Liver (tissue), 9 donors: Measurements from ENCODE around the gene NRF1. TPM values are rescaled to one million over a fixed set of nuclear protein-coding genes. Genes with fewer than 3 reads are reported as not detected.

Experiments used
- DNase-seq: peaks from one replicate; pipeline ENCODE4 v3.0.0-alpha.2; 2017; ENCODE audit warnings: low spot score
- H3K27ac ChIP-seq, 2 donors: one replicate each; pipeline ENCODE4 v1.7.0; 2013; ENCODE audit warnings: inconsistent platforms in 2 of 2, low read length in 2 of 2, control low read depth in 1 of 2, low read depth in 1 of 2, mild to moderate bottlenecking in 1 of 2
- H3K27me3 ChIP-seq, 4 donors: one replicate each; pipeline versions ENCODE4 v1.6.1 to v1.7.0; 2013; ENCODE audit warnings: low read length in 3 of 4, inconsistent platforms in 1 of 4, mild to moderate bottlenecking in 1 of 4, moderate library complexity in 1 of 4; ENCODE audit not compliant: control insufficient read depth in 4 of 4, insufficient read depth in 4 of 4
- H3K36me3 ChIP-seq, 4 donors: one replicate each; pipeline versions ENCODE4 v1.6.1 to v1.7.0; 2013; ENCODE audit warnings: low read length in 3 of 4, mild to moderate bottlenecking in 3 of 4, low read depth in 1 of 4, moderate library complexity in 1 of 4; ENCODE audit not compliant: control insufficient read depth in 4 of 4, insufficient read depth in 3 of 4
- H3K4me1 ChIP-seq, 4 donors: one replicate each; pipeline versions ENCODE4 v1.6.1 to v1.7.0; 2013; ENCODE audit warnings: low read length in 3 of 4, mild to moderate bottlenecking in 3 of 4, moderate library complexity in 1 of 4; ENCODE audit not compliant: control insufficient read depth in 4 of 4, insufficient read depth in 4 of 4
- H3K4me3 ChIP-seq, 3 donors: one replicate each; pipeline versions ENCODE4 v1.6.1 to v1.7.0; 2013; ENCODE audit warnings: low read length in 3 of 3, control low read depth in 1 of 3, low read depth in 1 of 3, mild to moderate bottlenecking in 1 of 3
- H3K9ac ChIP-seq, 2 donors: one replicate each; pipeline ENCODE4 v1.7.0; 2013; ENCODE audit warnings: low read length in 2 of 2, mild to moderate bottlenecking in 2 of 2, moderate library complexity in 2 of 2, control low read depth in 1 of 2, low read depth in 1 of 2
- H3K9me3 ChIP-seq, 4 donors: one replicate each; pipeline versions ENCODE4 v1.6.1 to v1.7.0; 2013; ENCODE audit warnings: low read length in 3 of 4; ENCODE audit not compliant: control insufficient read depth in 4 of 4
- ATF3 ChIP-seq: IDR thresholded peaks from 2 replicates; pipeline ENCODE4 v1.6.1; 2016; ENCODE audit warnings: antibody characterized with exemption
- CTCF ChIP-seq: fragments of 150-350 bp; IDR thresholded peaks from 2 replicates; pipeline ENCODE4 v1.5.1; 2017; ENCODE audit warnings: improper control_type of control experiment, low read depth, low read length; ENCODE audit not compliant: missing input control
- EGR1 ChIP-seq, 2 donors: IDR thresholded peaks; 2 replicates each; pipeline ENCODE4 v1.6.1; 2016 to 2018; ENCODE audit warnings: antibody characterized with exemption in 2 of 2, low read depth in 2 of 2
- FOXA1 ChIP-seq: IDR thresholded peaks from 2 replicates; pipeline ENCODE4 v1.6.1; 2016; ENCODE audit warnings: antibody characterized with exemption
- FOXA2 ChIP-seq: IDR thresholded peaks from 2 replicates; pipeline ENCODE4 v1.6.1; 2016; ENCODE audit warnings: antibody characterized with exemption
- GABPA ChIP-seq, 2 donors: IDR thresholded peaks in 1 of 2; conservative IDR thresholded peaks in 1 of 2; 2 replicates each; pipeline ENCODE4 v1.6.1; 2016; ENCODE audit warnings: antibody characterized with exemption in 2 of 2, mild to moderate bottlenecking in 1 of 2, moderate library complexity in 1 of 2
- HNF4A ChIP-seq, 2 donors: conservative IDR thresholded peaks; 2 replicates each; pipeline ENCODE4 v1.6.1; 2016; ENCODE audit warnings: antibody characterized with exemption in 2 of 2, mild to moderate bottlenecking in 2 of 2
- HNF4G ChIP-seq: IDR thresholded peaks from 2 replicates; pipeline ENCODE4 v1.6.1; 2016; ENCODE audit warnings: antibody characterized with exemption
- JUND ChIP-seq, 2 donors: IDR thresholded peaks; 2 replicates each; pipeline ENCODE4 v1.6.1; 2016; ENCODE audit warnings: antibody characterized with exemption in 2 of 2
- NR2F2 ChIP-seq: IDR thresholded peaks from 2 replicates; pipeline ENCODE4 v1.6.1; 2016; ENCODE audit warnings: antibody characterized with exemption
- RAD21 ChIP-seq, 2 donors: IDR thresholded peaks; 2 replicates each; pipeline ENCODE4 v1.6.1; 2016; ENCODE audit warnings: antibody characterized with exemption in 2 of 2, mild to moderate bottlenecking in 2 of 2
- REST ChIP-seq: IDR thresholded peaks from 2 replicates; pipeline ENCODE4 v1.6.1; 2016; ENCODE audit warnings: antibody characterized with exemption, mild to moderate bottlenecking
- RXRA ChIP-seq, 2 donors: IDR thresholded peaks; 2 replicates each; pipeline ENCODE4 v1.6.1; 2017 to 2018; ENCODE audit warnings: antibody characterized with exemption in 2 of 2, mild to moderate bottlenecking in 1 of 2
- SP1 ChIP-seq: IDR thresholded peaks from 2 replicates; pipeline ENCODE4 v1.6.1; 2018; ENCODE audit warnings: antibody characterized with exemption, mild to moderate bottlenecking
- YY1 ChIP-seq: IDR thresholded peaks from 2 replicates; pipeline ENCODE4 v1.6.1; 2016; ENCODE audit warnings: antibody characterized with exemption, mild to moderate bottlenecking
- ZBTB33 ChIP-seq: IDR thresholded peaks from 2 replicates; pipeline ENCODE4 v1.6.1; 2016; ENCODE audit warnings: antibody characterized with exemption
- WGBS: extraction: QIAGEN DNeasy Blood & Tissue Kit; methylation state at CpG from one replicate; pipeline ENCODE4 v1.1.7; 2013; 5-methylcytosine and 5-hydroxymethylcytosine counted together
- polyA plus RNA-seq, 2 donors: library from polyadenylated mRNA; stranded (reverse) in 1 of 2; unstranded in 1 of 2; fragments of 200-250 nt in 1 of 2; fragments of >200 nt in 1 of 2; fragmentation: Nextera tagmentation in 1 of 2; extraction: Ambion mirVana in 1 of 2; gene quantifications; one replicate each; pipeline versions ENCODE4 v1.2.1 to v1.2.3, GENCODE V29; 2013 to 2015
- total RNA-seq, 2 donors: library from RNA; depleted of rRNA; stranded (reverse); fragments of >200 nt; gene quantifications; one replicate each; pipeline ENCODE4 v1.2.3, GENCODE V29; 2014
- TF ChIP-seq, protein P1 (sequence below): IDR thresholded peaks from 2 replicates; pipeline ENCODE4 v1.6.1; 2016; ENCODE audit warnings: antibody characterized with exemption
- donor health status: healthy.
- donor health status: healthy.
- donor health status: healthy.
- donor health status: healthy.
- donor health status: healthy.

Gene NRF1
- total and polyA plus RNA-seq, 4 donors, result 1.3 to 14.8 (median 5.3) TPM

- TF ChIP-seq HNF4G (no peak), JUND (IDR thresholded peaks at IDR 0.05) (no peak), RAD21 (IDR thresholded peaks at IDR 0.05) (peak; percentile 80 to 84), EGR1 (IDR thresholded peaks at IDR 0.05; ENCODE audit: low read depth in 2 of 2) (no peak), NR2F2 (no peak), CTCF (peak; percentile 46), YY1 (no peak)
- TF ChIP-seq, protein P1, sequence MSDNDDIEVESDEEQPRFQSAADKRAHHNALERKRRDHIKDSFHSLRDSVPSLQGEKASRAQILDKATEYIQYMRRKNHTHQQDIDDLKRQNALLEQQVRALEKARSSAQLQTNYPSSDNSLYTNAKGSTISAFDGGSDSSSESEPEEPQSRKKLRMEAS, result no peak
- DNase-seq, result no peak
- H3K4me1 ChIP-seq, result peaks cover 0 to 1% (median 0%) of the 10 kb centered on the region in 4 donors
Measured at GRCh38 chr7:129644634-129645230, 33.2 kb downstream of the NRF1 start.

GRCh38 chr7:129646369-129647021, 35.0 kb downstream of the NRF1 start:
- Histone ChIP-seq H3K9ac (no peak overlapping the region), H3K4me3 (no peak overlapping the region), H3K36me3 (no peaks in the 10 kb centered on the region), H3K9me3 (no peaks in the 10 kb centered on the region), H3K27ac (no peak overlapping the region), H3K27me3 (no peaks in the 10 kb centered on the region), H3K4me1 (peaks cover 0 to 1% (median 0%) of the 10 kb centered on the region in 4 donors)
- 93% methylated on average over 4 of the region's 4 CpGs for WGBS
- no peak for DNase-seq
- TF ChIP-seq ATF3, result no peak
- TF ChIP-seq NR2F2, result no peak
- no peak for TF ChIP-seq HNF4A (conservative IDR thresholded peaks at IDR 0.05)
- TF ChIP-seq SP1, result no peak
- TF ChIP-seq JUND (IDR thresholded peaks at IDR 0.05), result no peak
- no peak for TF ChIP-seq FOXA2
- no peak for TF ChIP-seq GABPA (IDR thresholded peaks at IDR 0.05 in 1 of 2, conservative IDR thresholded peaks at IDR 0.05 in 1 of 2)
- TF ChIP-seq EGR1 (IDR thresholded peaks at IDR 0.05; ENCODE audit: low read depth in 2 of 2), result no peak

More at GRCh38 chr7:129644634-129645230, 33.2 kb downstream of the NRF1 start:
- Histone ChIP-seq H3K4me3 (no peak overlapping the region), H3K9me3 (no peaks in the 10 kb centered on the region), H3K36me3 (no peaks in the 10 kb centered on the region), H3K27me3 (no peaks in the 10 kb centered on the region), H3K9ac (no peak overlapping the region), H3K27ac (no peak overlapping the region)
- WGBS, result 29% methylated on average over 2 of the region's 2 CpGs

DNA sequence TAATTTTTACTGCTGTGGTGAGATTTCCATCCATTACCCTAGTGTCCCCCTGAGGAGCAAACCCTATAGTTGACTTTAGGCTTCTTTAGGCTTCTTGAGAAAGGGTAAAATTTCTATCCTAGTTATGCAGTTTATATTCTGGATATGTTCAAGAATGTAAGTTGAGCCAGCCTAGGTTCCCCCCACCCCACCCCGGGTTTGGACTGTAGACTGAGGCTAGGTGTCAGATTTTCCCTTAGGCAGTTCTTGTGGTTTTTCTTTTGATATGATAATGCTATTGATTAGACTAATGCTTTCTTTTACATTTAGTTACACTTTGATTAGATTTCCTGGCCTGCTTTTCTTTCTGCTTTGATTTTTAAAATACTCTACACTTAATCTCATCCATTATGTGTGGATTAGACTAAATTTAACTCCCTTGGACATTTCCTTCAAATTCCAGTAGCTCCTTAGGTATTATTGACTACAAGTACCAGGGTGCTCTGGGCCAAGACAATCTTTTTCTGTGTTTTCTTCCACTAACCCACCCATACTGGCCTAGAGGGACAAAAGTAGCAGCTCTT, 37.7 kb downstream of the NRF1 start:
- no peaks in the 10 kb centered on the region for H3K9me3 ChIP-seq
- H3K36me3 ChIP-seq, result no peaks in the 10 kb centered on the region
- H3K9ac ChIP-seq, result no peak overlapping the region
- WGBS, result 95% methylated on average over 1 of the region's 1 CpG
- no peak for DNase-seq
- no peaks in the 10 kb centered on the region for H3K4me1 ChIP-seq
- no peak overlapping the region for H3K27ac ChIP-seq
- H3K4me3 ChIP-seq, result no peak overlapping the region
- H3K27me3 ChIP-seq, result no peaks in the 10 kb centered on the region
- TF ChIP-seq, protein P1, result no peak
- no peak for TF ChIP-seq RXRA (IDR thresholded peaks at IDR 0.05)
- no peak for TF ChIP-seq REST
- TF ChIP-seq ZBTB33, result no peak
- no peak for TF ChIP-seq FOXA1
- no peak for TF ChIP-seq GABPA (IDR thresholded peaks at IDR 0.05 in 1 of 2, conservative IDR thresholded peaks at IDR 0.05 in 1 of 2)
